Activated naive CD4-positive, alpha-beta T cell (primary cell): Measurements from ENCODE around the gene FBL.
"Not testable (repeated sequence)": the region's sequence is repeated elsewhere in the genome, so short reads cannot be mapped to it uniquely, and the experiment has no call there.

Experiments used
- DNase-seq, 4 experiments: peaks; one replicate each; lab custom pipeline; 2025; lab: John Stamatoyannopoulos, UW

Gene FBL

DNA sequence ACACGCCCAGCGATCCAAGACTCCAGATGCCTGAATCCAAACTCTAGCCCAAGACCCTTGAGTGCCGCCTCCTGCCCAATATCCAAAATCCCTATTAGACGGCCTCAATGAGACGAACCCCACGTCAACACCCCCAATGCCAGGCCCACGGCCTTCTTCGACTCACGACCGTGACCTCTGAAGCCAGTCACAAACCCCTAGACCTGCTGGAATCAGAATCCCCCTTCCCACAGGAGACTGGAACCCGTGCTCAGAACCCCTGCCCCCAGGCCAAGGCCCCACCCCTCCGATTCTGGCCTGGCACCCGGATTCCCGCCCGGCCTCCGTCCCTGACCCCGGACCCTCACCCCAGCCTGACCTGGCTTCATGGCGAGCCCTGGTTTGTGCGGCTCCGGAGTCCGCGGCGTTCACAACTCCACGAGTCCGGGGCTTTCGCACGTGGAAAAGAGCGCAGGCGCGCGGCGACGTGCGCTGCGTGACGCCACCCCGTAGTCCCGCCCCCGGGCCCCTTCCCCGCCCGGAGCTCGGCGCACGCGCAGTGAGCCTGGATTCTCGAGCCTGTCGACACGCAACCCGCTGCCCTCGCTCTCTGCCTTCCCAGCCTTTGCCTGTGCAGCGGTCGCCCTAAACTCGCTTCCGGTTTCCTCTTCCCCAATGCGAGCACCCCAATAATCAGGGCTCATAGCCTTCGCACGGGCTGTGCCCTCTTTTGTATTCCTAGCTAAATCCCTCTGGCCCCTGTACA, at the start of gene FBL:
Gene FBL (minus strand): TSS at position 447 of the 745 bp plus-strand sequence. CDS start 79 bp downstream, at position 368.
- DNase-seq, result peak; percentile 96 to 99 (median 98)

DNA sequence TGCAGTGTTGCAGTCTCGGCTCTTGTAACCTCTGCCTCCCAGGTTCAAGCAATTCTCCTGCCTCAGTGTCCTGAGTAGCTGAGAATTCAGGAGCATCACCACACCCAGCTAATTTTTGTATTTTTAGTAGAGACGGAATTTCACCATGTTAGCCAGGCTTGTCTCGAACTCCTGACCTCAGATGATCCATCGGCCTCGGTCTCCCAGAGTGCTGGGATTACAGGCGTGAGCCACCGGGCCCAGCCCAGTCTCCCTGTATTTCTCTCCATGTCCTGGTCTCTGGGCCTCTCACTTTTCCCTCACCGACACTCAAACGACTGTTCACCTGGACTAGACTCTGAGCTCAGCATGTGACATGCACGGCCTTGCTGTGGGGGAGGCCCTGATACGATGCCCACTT, 48.9 kb upstream of the FBL start:
- DNase-seq, result not testable (repeated sequence)

DNA sequence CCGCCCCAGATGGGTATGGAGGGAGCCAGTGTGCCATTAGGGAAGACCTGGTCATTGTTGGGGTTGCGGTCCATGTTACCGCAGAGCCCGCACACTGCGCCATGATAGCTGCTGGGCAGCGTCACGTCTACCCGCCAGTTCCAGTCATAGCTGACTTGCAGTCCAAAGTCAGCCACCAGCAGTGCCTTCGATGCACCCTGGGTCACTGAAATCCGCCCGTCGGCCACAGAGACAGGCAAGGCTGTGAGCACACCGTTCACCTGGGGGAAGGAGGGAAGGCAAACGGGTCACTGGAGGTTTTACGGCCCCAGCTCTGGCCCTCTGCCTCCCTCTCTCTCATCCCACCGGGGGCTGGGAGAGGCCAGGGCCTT, 48.0 kb upstream of the FBL start:
- not testable (repeated sequence) for DNase-seq

- peak in 1 of 4 experiments; percentile 70 for DNase-seq
These were observed 47.4 kb upstream of the FBL start for GRCh38 chr19:39893366-39894235.

- not testable (repeated sequence) for DNase-seq
These were observed 46.3 kb upstream of the FBL start for GRCh38 chr19:39892506-39892902.

- DNase-seq, result peak in 1 of 4 experiments; percentile 8
These were observed 45.7 kb upstream of the FBL start for GRCh38 chr19:39891660-39892505.

- no peak for DNase-seq
These were observed 44.8 kb upstream of the FBL start for GRCh38 chr19:39890755-39891551.

GRCh38 chr19:39889872-39890754, 43.9 kb upstream of the FBL start:
- not testable (repeated sequence) for DNase-seq

DNA sequence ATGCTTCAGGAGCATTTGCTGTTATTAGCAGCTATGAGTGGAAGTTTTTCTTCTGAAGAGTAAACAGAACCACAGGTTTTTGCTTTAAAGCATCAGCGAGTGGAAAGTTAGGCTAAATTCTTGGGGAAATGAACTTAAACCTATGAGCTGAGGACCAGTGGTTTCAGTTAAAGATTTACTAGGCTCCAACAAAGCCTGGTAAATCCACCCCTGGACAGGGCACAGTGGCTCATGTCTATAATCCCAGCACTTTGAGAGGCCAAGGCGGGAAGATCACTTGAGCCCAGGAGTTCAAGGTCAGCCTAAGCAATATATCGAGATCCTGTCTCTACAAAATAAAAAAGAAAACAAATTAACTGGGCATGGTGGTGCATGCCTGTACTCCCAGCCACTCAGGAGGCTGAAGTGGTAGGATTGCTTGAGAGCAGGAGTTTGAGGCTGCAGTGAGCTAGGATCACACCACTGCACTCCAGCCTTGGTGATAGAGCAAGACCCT, 41.3 kb upstream of the FBL start:
- not testable (repeated sequence) for DNase-seq

DNA sequence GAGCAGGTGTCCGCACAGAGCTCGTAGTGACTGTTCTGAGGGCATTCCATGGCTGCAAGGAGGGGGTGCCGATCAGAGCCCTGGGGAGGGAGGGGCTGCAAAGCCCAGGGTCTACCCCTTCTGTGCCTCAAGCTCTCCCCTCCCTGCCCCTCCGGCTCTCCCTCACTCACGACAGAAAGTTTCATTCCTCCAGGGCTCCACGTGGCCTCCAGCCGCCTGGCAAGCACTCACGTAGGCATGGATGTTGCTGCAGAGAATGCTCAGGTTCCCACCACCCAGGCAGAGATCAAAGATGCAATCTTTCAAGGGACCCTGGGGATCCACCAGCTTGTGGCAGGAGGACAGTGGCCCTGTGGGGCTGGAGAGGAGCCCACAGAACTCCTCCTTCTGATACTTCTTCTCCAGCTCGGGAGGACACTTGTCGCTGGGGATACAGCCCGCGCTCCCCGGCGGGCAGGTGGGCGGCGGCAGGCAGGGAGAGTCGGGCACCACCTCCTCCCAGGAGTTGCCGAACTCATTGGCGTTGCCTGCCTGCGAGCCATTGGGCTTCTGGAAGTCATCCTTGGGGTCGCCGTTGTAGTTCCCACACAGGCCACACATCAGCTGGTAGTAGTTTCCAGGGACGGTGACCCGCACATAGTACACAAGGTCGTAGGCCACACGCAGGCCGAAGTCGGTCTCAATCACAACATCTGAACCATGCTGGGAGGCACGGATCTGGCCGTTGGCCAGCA, 39.8 kb upstream of the FBL start:
- DNase-seq, result not testable (repeated sequence)

DNA sequence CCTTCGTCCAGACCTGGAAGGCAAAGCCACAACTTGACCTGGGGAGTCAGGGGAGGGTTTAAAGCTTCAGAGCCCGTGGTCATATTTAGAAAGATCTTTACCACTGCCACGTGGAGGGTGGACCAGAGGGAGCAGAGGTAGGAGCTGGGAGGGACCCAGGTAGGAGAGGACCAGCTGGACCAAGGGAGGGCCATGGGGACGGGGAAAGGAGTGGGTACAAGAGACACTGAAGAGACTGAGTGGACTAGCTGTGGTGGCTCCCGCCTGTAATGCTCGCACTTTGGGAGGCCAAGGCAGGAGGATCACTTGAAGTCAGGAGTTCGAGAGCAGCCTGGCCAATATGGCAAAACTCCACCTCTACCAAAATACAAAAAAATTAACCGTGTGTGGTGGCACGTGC, 38.5 kb upstream of the FBL start:
- not testable (repeated sequence) for DNase-seq

GRCh38 chr19:39882645-39883044, 36.5 kb upstream of the FBL start:
- DNase-seq, result not testable (repeated sequence)

- peak in 1 of 4 experiments; percentile 11 for DNase-seq
These were observed 35.4 kb upstream of the FBL start for GRCh38 chr19:39881495-39882110.

- DNase-seq, result not testable (repeated sequence)
These were observed 34.1 kb upstream of the FBL start for GRCh38 chr19:39880241-39880640.

- DNase-seq, result not testable (repeated sequence)
These were observed 33.6 kb upstream of the FBL start for GRCh38 chr19:39879796-39880195.

DNA sequence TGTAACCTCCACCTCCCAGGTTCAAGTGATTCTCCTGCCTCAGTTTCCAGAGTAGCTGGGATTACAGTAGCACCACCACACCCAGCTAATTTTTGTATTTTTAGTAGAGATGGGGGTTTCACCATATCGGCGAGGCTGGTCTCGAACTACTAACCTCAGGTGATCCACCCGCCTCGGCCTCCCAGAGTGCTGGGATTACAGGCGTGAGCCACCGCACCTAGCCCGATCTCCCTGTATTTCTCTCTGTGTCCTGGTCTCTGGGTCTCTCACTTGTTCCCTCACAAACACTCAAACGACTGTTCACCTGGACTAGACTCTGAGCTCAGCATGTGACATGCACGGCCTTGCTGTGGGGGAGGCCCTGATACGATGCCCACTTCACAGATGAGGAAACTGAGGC, 32.7 kb upstream of the FBL start:
- DNase-seq, result not testable (repeated sequence)

GRCh38 chr19:39878398-39878797, 32.2 kb upstream of the FBL start:
- no peak for DNase-seq

DNA sequence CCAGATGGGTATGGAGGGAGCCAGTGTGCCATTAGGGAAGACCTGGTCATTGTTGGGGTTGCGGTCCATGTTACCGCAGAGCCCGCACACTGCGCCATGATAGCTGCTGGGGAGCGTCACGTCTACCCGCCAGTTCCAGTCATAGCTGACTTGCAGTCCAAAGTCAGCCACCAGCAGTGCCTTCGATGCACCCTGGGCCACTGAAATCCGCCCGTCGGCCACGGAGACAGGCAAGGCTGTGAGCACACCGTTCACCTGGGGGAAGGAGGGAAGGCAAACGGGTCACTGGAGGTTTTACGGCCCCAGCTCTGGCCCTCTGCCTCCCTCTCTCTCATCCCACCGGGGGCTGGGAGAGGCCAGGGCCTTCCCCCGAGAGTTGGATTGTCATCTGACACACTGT, 31.8 kb upstream of the FBL start:
- not testable (repeated sequence) for DNase-seq

DNA sequence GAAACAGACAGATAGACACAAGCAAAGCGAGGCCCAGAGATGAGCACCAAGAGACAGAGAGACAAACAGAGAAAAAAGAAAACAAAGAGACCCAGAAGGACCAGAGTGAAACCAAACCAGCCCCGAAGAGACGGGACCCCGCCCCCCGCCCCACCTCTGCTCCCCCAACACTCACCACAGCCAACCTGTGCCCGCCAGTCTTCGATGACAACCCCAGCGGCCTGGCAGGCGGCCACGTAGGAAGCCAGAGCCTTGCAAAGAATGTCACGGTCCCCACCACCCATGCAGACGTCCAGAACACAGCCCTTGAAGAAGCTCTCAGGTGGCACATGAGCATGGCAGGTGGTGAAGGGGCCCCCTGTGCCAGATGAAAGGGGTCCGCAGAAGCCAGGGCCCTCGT, 31.3 kb upstream of the FBL start:
- DNase-seq, result peak in 1 of 4 experiments; percentile 12
